ENCODE data around the gene NCMAP. TPM values are rescaled to one million over a fixed set of nuclear protein-coding genes. Genes with fewer than 3 reads are reported as not detected.

NCMAP gene
- total and polyA plus RNA-seq, 2 of the 8 experiments (the other 6 are each of a cell fraction or from before 2014, with no cell fraction given): 0.21 to 0.39 TPM

GRCh38 chr1:24535778-24536177 is 20.1 kb upstream of the NCMAP start (continued):
- TF ChIP-seq CTCF (IDR thresholded peaks at IDR 0.05; ENCODE audit: control extremely low read depth in 1 of 3, insufficient read depth in 1 of 3, low read depth in 1 of 3, low read length in 3 of 3): no peak
- TF ChIP-seq SUZ12 (IDR thresholded peaks at IDR 0.05; ENCODE audit: low read length): no peak
- TF ChIP-seq SP1 (IDR thresholded peaks at IDR 0.05; ENCODE audit: low read depth, low read length): no peak
- no peak for TF ChIP-seq TEAD4 (IDR thresholded peaks at IDR 0.05; ENCODE audit: low read depth, low read length)
- no peak for TF ChIP-seq CHD1 (IDR thresholded peaks at IDR 0.05; ENCODE audit: low read depth, low read length)
- TF ChIP-seq POLR2AphosphoS5 (IDR thresholded peaks at IDR 0.05; ENCODE audit: low read depth, low read length): no peak
- no peak for TF ChIP-seq EGR1 (IDR thresholded peaks at IDR 0.05; ENCODE audit: borderline replicate concordance, low read depth, low read length)
- TF ChIP-seq YY1 (IDR thresholded peaks at IDR 0.05; ENCODE audit: low read depth, low read length): no peak

All from H1 (cell line).